NCI-H2029 (cell line): ENCODE measurements around the gene SCGN.
"Not testable (repeated sequence)": the region's sequence is repeated elsewhere in the genome, so short reads cannot be mapped to it uniquely, and the experiment has no call there.

Source experiments
- DNase-seq: peaks from one replicate; lab custom pipeline; 2025; lab: John Stamatoyannopoulos, UW

SCGN gene

GRCh38 chr6:25730907-25731306, 78.9 kb downstream of the SCGN start:
- no peak for DNase-seq

- no peak for DNase-seq
Measured at GRCh38 chr6:25731721-25732120, 79.7 kb downstream of the SCGN start.

GRCh38 chr6:25732468-25733198, 80.6 kb downstream of the SCGN start:
- no peak for DNase-seq

GRCh38 chr6:25735261-25735660, 83.2 kb downstream of the SCGN start:
- no peak for DNase-seq

GRCh38 chr6:25743868-25744267, 91.9 kb downstream of the SCGN start:
- no peak for DNase-seq

- DNase-seq, result no peak
Measured at GRCh38 chr6:25745836-25746235, 93.8 kb downstream of the SCGN start.

- DNase-seq, result no peak
Measured at GRCh38 chr6:25746968-25747367, 95.0 kb downstream of the SCGN start.

- no peak for DNase-seq
Measured at GRCh38 chr6:25747477-25747876, 95.5 kb downstream of the SCGN start.

GRCh38 chr6:25748049-25748448, 96.0 kb downstream of the SCGN start:
- no peak for DNase-seq

GRCh38 chr6:25748601-25749517, 96.8 kb downstream of the SCGN start:
- DNase-seq, result not testable (repeated sequence)

- DNase-seq, result no peak
Measured at GRCh38 chr6:25749837-25750236, 97.8 kb downstream of the SCGN start.

GRCh38 chr6:25750906-25751305, 98.9 kb downstream of the SCGN start:
- no peak for DNase-seq
